Measurements from ENCODE around the gene BCHE. TPM values are rescaled to one million over a fixed set of nuclear protein-coding genes. Genes with fewer than 3 reads are reported as not detected.

BCHE gene
- total and polyA plus RNA-seq, 9 donors: 0.35 to 23.1 (median 2.9) TPM

GRCh38 chr3:165846056-165846455 lies 8.8 kb upstream of the BCHE start:
- Histone ChIP-seq H3K27ac (no peak overlapping the region), H3K4me1 (ENCODE audit: insufficient read depth) (no peaks in the 10 kb centered on the region), H3K27me3 (no peaks in the 10 kb centered on the region), H3K36me3 (no peaks in the 10 kb centered on the region), H3K4me3 (no peak overlapping the region), H3K9me3 (no peaks in the 10 kb centered on the region)
- no peak for DNase-seq
- WGBS, 3 donors: 87 to 95% (median 88%) methylated on average over 6 of the region's 6 CpGs
- no peak for TF ChIP-seq POLR2A (IDR thresholded peaks at IDR 0.05)
- TF ChIP-seq, protein P1, sequence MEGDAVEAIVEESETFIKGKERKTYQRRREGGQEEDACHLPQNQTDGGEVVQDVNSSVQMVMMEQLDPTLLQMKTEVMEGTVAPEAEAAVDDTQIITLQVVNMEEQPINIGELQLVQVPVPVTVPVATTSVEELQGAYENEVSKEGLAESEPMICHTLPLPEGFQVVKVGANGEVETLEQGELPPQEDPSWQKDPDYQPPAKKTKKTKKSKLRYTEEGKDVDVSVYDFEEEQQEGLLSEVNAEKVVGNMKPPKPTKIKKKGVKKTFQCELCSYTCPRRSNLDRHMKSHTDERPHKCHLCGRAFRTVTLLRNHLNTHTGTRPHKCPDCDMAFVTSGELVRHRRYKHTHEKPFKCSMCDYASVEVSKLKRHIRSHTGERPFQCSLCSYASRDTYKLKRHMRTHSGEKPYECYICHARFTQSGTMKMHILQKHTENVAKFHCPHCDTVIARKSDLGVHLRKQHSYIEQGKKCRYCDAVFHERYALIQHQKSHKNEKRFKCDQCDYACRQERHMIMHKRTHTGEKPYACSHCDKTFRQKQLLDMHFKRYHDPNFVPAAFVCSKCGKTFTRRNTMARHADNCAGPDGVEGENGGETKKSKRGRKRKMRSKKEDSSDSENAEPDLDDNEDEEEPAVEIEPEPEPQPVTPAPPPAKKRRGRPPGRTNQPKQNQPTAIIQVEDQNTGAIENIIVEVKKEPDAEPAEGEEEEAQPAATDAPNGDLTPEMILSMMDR (IDR thresholded peaks at IDR 0.05): no peak
- intact Hi-C loops (cut with DNase I): no loop called here

GRCh38 chr3:165839296-165840076 lies 2.3 kb upstream of the BCHE start:
- no peaks in the 10 kb centered on the region for H3K36me3 ChIP-seq
- no peak overlapping the region for H3K27ac ChIP-seq
- no peaks in the 10 kb centered on the region for H3K27me3 ChIP-seq
- intact Hi-C loops (cut with DNase I): no loop called here
- DNase-seq: no peak
- H3K4me3 ChIP-seq: no peak overlapping the region
- TF ChIP-seq, protein P1 (IDR thresholded peaks at IDR 0.05): no peak
- H3K9me3 ChIP-seq: no peaks in the 10 kb centered on the region
- 87 to 88% (median 88%) methylated on average over 9 of the region's 9 CpGs for WGBS, 3 donors
- H3K4me1 ChIP-seq (ENCODE audit: insufficient read depth): no peaks in the 10 kb centered on the region

- intact Hi-C loops (cut with DNase I): no loop called here
- Histone ChIP-seq H3K4me3 (no peak overlapping the region), H3K27ac (no peak overlapping the region), H3K36me3 (no peaks in the 10 kb centered on the region), H3K9me3 (no peaks in the 10 kb centered on the region), H3K27me3 (no peaks in the 10 kb centered on the region), H3K4me1 (ENCODE audit: insufficient read depth) (no peaks in the 10 kb centered on the region)
- TF ChIP-seq EP300 (IDR thresholded peaks at IDR 0.05): no peak
- WGBS, 3 donors: 76 to 95% (median 92%) methylated on average over 1 of the region's 1 CpG
- DNase-seq: no peak
Measured at GRCh38 chr3:165837801-165838200, 578 bp upstream of the BCHE start.

- DNase-seq: no peak
- Histone ChIP-seq H3K36me3 (no peaks in the 10 kb centered on the region), H3K27ac (no peak overlapping the region), H3K9me3 (no peaks in the 10 kb centered on the region), H3K4me3 (no peak overlapping the region), H3K27me3 (no peaks in the 10 kb centered on the region), H3K4me1 (ENCODE audit: insufficient read depth) (no peaks in the 10 kb centered on the region)
- WGBS, 3 donors: 16 to 36% (median 19%) methylated on average over 2 of the region's 2 CpGs
- TF ChIP-seq EP300 (IDR thresholded peaks at IDR 0.05): no peak
- no peak for TF ChIP-seq POLR2A (IDR thresholded peaks at IDR 0.05)
- TF ChIP-seq, protein P1 (IDR thresholded peaks at IDR 0.05): no peak
- intact Hi-C loops (cut with DNase I): no loop called here
Measured at GRCh38 chr3:165835431-165835830, 1.8 kb downstream of the BCHE start.

DNA sequence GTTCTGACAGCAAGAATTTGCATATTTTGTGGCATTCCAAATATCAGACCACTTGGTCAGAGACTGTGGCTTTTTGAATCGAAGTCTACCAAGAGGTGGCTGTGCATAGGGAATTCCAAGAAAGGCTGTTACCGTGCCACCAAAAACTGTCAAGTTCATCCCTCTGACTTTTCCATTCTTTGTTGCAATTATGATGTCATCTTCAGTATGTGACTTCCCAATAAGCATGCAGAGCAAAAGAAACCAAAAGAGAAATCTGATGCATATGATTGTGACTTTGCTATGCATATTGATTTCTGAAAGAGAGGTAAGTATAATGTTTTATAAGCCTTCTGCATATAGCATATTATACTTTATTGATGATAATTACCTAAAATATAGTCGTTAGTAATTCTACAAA lies 6.5 kb downstream of the BCHE start:
- Histone ChIP-seq H3K4me3 (no peak overlapping the region), H3K36me3 (no peaks in the 10 kb centered on the region), H3K9me3 (no peaks in the 10 kb centered on the region), H3K4me1 (ENCODE audit: insufficient read depth) (no peaks in the 10 kb centered on the region), H3K27ac (no peak overlapping the region), H3K27me3 (no peaks in the 10 kb centered on the region)
- no peak for TF ChIP-seq EP300 (IDR thresholded peaks at IDR 0.05)
- TF ChIP-seq POLR2A (IDR thresholded peaks at IDR 0.05): no peak
- TF ChIP-seq, protein P1 (IDR thresholded peaks at IDR 0.05): no peak
- no peak for DNase-seq
- WGBS, 3 donors: 70 to 81% (median 80%) methylated on average over 3 of the region's 3 CpGs
- intact Hi-C loops (cut with DNase I): no loop called here

Data from ovary (tissue), 9 donors.